T-helper 2 cell treated with Interferon-gamma antibody and Interleukin-4, amounts not matched to agents 5 μg/mL and 100 μg/mL, for 36 hours (primary cell): ENCODE data around the gene AMOTL2.

Experiments
- DNase-seq: peaks from one replicate; pipeline ENCODE4 v3.0.0; 2021; ENCODE audit warnings: low spot score
- H3K27ac Mint-ChIP-seq: one replicate; pipeline ENCODE4 v1.8.0; 2021; ENCODE audit warnings: mild to moderate bottlenecking, mixed read lengths
- H3K27me3 Mint-ChIP-seq: one replicate; pipeline ENCODE4 v1.8.0; 2021; ENCODE audit warnings: low read depth, mixed read lengths
- H3K36me3 Mint-ChIP-seq: one replicate; pipeline ENCODE4 v1.8.0; 2021; ENCODE audit warnings: low read depth, mixed read lengths
- H3K4me1 Mint-ChIP-seq: one replicate; pipeline ENCODE4 v1.8.0; 2021; ENCODE audit warnings: low read depth, mixed read lengths
- H3K4me3 Mint-ChIP-seq: one replicate; pipeline ENCODE4 v1.8.0; 2022; ENCODE audit warnings: mild to moderate bottlenecking, moderate library complexity, mixed read lengths
- H3K9me3 Mint-ChIP-seq: one replicate; pipeline ENCODE4 v1.8.0; 2021; ENCODE audit warnings: mixed read lengths

Gene AMOTL2

DNA sequence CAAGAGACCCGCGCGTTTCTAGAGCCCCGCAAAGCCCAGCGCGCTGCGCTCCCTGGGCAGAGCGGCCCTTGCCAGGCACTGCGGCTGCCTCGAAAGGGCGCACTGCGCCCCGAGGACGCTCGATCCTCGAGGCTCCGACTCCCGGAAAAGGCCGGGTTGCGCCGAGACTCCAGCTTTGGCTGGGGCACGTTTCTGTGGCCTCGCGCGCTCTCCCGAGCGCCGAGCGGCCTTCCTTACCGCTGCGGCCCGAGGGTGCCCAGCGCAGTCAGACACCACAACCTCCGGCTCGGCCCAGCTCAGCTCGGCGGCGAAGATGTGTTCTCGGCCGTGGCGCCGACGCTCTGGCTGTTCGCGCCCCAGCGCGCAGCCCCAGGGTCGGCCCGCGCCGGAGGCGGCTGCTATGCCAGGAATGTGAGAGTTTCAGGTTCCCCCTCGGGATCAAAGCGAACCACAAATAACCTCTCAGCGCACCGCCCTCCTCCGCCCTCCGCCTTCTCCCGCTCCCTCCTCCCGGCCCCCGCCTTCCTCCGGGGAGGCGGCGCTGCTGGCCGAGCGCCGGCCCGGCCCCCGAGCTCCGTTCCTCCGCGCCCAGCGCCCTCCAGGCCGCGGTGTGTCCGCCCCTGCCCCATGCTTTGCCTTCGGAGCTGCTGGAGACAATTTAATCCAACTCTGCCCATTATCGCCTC is at the start of gene AMOTL2:
Gene AMOTL2 (minus strand): TSS at position 343 of the 686 bp plus-strand sequence. CDS start 3,014 bp downstream, outside the sequence.
- Mint-ChIP-seq H3K4me3 (peak within 1 kb of the TSS; percentile 59), H3K27me3 (peaks cover 51% of the 10 kb centered on the region), H3K36me3 (no peaks in the 10 kb centered on the region), H3K27ac (no peak within 1 kb of the TSS), H3K9me3 (no peaks in the 10 kb centered on the region), H3K4me1 (peaks cover 7% of the 10 kb centered on the region)
- DNase-seq, result peak; percentile 5

DNA sequence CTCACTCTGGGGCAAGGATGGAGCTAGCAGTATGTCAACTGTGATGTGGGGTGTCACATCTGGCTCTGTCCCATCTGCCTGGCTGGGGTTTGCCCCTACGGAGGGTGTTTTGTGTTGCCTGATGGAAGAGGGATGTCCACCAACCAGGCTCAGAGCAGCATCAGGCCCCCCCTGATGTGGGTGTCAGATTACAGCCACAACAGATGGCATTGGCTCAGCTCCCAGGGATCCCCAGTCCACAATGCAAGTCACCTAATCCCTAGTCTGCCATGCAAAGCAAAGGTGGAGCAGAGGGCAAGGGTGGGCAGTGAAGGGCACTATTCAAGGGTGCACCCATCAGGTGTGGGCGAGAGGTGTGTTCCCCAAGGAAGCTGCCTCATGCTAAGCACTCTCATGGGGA is 48.9 kb upstream of the AMOTL2 start:
- Mint-ChIP-seq H3K27me3 (no peaks in the 10 kb centered on the region), H3K4me1 (no peaks in the 10 kb centered on the region), H3K9me3 (no peaks in the 10 kb centered on the region), H3K27ac (no peak overlapping the region), H3K36me3 (no peaks in the 10 kb centered on the region), H3K4me3 (no peak overlapping the region)
- no peak for DNase-seq

DNA sequence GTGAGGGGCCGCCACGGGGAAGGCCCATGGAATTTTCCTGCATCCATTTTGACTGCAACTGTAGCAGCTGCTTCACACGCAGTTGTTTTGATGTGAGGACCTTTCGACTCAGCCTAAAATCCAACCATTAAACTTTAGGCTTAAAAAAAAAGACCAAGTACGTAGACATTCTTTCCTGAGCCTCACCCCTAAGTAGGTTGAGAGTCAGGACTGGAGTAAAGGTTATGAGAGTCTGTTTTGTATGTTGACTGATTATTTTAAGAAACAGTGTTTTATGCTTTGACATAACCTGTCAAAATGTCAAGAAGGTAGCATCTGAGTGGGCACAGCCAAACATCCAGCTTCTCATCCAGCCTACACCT is 45.7 kb upstream of the AMOTL2 start:
- DNase-seq, result no peak
- no peaks in the 10 kb centered on the region for H3K9me3 Mint-ChIP-seq
- no peaks in the 10 kb centered on the region for H3K4me1 Mint-ChIP-seq
- H3K27ac Mint-ChIP-seq, result no peak overlapping the region
- H3K36me3 Mint-ChIP-seq, result no peaks in the 10 kb centered on the region
- no peak overlapping the region for H3K4me3 Mint-ChIP-seq
- peaks cover 3% of the 10 kb centered on the region for H3K27me3 Mint-ChIP-seq

DNA sequence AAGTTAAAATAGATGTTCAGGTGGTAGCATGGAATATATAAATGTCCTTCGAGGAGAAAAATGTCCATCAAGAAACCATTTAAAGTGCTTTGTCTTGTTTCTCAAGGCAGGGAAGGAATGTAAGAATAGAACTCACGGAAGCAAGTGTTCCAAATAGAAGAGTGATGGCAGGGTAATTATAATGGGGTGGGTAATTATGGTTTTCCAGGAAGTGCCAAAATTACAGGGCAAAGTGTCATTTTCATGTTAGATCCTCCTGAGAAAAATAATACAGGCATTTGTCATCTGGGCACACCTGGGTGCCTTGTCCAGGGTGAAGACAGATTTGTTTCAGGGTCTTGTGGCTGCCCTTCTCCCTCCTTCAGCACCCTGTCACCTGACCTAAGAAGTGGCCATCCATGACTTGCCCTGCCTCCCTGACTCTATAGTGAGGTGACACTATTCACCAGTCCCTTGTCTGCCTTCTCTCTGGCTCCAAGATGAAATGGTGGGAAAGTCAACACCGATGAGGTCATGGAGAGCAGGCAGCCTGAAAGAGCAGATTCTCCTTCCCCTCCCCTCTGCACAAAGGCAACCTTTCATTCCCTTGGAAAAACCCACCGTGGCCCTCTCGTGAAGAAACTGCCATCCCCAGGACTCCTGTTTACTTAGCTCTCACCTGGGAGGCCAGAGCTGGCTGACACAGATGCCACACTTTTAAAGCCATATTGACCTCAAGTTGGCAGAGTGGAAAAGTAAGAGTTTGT is 45.1 kb upstream of the AMOTL2 start:
- Mint-ChIP-seq H3K27ac (no peak overlapping the region), H3K9me3 (no peaks in the 10 kb centered on the region), H3K4me1 (no peaks in the 10 kb centered on the region), H3K4me3 (no peak overlapping the region), H3K27me3 (peaks cover 5% of the 10 kb centered on the region), H3K36me3 (no peaks in the 10 kb centered on the region)
- no peak for DNase-seq

DNA sequence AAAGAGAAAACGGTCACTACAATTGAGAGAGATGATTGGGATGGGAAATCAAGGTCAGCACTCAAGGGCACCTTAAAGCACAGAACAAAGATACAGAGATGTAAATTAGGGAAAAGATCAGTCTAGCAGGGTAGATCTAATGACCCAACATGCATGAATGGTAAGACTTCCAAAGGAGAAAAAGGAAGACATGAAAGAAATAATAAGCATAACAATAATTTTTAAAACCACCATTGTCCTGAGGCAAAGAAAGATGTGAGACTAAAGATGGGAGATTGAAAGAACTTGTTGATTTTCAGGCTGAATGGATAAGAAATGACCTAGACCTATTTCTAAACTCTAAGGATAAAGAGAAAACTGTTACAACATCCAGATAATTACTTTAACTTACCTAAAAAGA is 34.8 kb upstream of the AMOTL2 start:
- H3K9me3 Mint-ChIP-seq, result no peaks in the 10 kb centered on the region
- DNase-seq, result no peak
- peaks cover 60% of the 10 kb centered on the region for H3K27me3 Mint-ChIP-seq
- no peak overlapping the region for H3K4me3 Mint-ChIP-seq
- H3K4me1 Mint-ChIP-seq, result no peaks in the 10 kb centered on the region
- H3K36me3 Mint-ChIP-seq, result no peaks in the 10 kb centered on the region
- no peak overlapping the region for H3K27ac Mint-ChIP-seq

DNA sequence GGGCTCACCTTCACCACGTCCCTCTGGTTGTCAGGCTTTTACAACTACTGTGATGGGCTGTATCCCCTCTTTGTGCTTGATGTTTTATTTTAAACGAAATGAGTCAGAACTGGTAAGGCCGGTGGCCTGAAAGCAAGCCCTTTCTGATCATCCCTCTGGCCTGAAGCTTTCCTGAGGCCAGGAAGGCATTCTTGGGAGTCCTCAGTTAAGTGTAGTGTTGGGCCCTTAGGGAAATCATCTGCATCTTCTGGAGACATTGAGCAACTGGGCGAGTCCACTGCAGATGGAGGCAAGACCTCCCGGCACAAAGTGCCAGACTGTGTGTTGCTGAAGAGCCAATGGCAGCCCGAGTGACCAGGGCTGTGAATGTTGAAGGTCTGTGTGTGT is 33.0 kb upstream of the AMOTL2 start:
- no peaks in the 10 kb centered on the region for H3K9me3 Mint-ChIP-seq
- H3K27ac Mint-ChIP-seq, result no peak overlapping the region
- H3K4me3 Mint-ChIP-seq, result no peak overlapping the region
- no peak for DNase-seq
- peaks cover 62% of the 10 kb centered on the region for H3K27me3 Mint-ChIP-seq
- no peaks in the 10 kb centered on the region for H3K36me3 Mint-ChIP-seq
- H3K4me1 Mint-ChIP-seq, result no peaks in the 10 kb centered on the region

DNA sequence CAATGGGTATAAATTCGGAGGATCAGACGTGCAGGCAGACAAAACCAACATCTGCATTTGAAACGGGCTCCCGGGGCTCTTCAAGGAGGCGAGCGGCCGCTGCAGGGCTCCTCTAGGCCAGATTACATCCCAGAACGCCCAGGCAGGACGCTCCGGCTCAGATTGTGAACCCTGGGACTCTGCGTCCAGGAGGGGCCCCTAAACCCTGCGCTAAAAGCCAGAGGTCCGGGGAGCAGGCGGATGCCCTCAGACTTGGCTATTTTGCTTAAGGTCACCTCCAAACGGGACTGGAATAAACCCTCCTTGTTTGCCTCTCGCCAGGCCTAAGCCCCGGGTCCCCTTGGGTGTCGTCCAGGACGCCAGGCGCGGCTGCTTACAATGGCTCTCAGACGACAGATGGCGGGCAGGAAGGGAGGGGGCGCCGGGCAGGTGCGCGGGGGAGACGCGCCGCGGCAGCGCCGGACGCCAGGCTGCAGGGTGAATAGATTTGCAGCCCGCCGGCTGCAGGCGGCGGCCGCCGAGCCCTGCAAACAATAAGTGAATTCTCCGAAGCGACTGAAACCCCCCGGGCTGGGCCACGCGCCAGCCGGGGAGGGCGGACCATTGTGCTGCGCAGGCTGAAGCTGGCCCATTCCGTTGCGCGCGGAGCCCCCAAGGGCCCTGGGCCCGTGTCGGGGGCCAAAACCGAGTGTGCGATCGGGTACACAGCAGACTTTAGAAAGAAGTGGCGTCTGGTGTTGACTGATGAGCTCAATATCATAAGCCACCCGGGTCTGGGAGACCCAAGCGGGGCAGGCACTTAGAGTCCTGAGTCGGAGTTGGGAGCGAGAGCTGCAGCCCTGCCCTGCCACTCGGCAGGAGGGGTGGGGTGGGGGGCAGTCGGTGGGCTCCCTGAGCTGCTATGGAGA is 32.3 kb upstream of the AMOTL2 start:
- H3K27ac Mint-ChIP-seq, result no peak overlapping the region
- no peak overlapping the region for H3K4me3 Mint-ChIP-seq
- H3K36me3 Mint-ChIP-seq, result no peaks in the 10 kb centered on the region
- H3K9me3 Mint-ChIP-seq, result no peaks in the 10 kb centered on the region
- H3K4me1 Mint-ChIP-seq, result no peaks in the 10 kb centered on the region
- H3K27me3 Mint-ChIP-seq, result peaks cover 59% of the 10 kb centered on the region
- DNase-seq, result no peak

DNA sequence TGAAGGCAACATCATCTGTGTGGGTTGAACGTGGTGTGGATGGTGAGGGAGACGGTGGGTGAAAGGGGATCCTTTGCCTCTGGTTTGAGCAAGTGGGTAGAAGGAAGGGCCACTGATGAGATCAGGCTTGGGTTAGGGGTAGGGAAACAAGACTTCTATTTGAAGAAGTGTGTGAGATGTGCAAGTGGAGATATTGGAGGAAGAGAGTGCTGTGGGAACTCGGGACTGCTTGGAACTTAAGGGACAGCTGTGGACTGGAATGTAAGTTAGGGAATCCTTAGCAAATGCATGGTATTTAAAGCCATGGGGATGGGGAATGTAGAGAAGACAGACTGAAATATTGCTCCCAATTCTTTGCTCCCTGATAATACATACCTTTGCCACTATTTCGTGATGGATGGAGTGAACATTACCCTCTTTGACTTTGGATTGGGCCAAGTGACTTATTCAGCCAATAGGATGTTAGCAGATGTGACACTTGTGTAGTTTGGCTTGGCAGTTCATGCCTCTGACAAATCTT is 30.2 kb upstream of the AMOTL2 start:
- H3K27ac Mint-ChIP-seq, result no peak overlapping the region
- no peaks in the 10 kb centered on the region for H3K9me3 Mint-ChIP-seq
- H3K36me3 Mint-ChIP-seq, result no peaks in the 10 kb centered on the region
- H3K27me3 Mint-ChIP-seq, result peaks cover 55% of the 10 kb centered on the region
- DNase-seq, result no peak
- H3K4me1 Mint-ChIP-seq, result no peaks in the 10 kb centered on the region
- H3K4me3 Mint-ChIP-seq, result no peak overlapping the region

DNA sequence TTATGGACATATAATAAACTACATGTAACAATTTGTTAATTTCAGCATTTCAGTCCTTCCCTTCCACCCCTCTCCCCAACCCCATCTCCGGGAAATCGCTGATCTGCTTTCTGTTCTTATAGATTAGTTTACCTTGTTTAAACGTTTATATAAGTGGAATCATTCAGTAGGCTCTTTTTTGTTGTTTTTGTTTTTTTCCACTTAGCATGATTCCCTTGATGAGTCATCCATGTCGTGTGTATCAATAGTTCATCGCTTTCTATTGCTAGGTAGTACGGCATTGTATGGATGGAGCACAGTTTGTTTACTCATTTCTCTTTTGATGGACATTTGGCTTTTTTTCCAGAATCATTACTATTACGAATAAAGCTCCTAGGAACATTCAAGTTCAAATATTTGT is 23.5 kb upstream of the AMOTL2 start:
- H3K4me3 Mint-ChIP-seq, result no peak overlapping the region
- no peak overlapping the region for H3K27ac Mint-ChIP-seq
- H3K36me3 Mint-ChIP-seq, result no peaks in the 10 kb centered on the region
- peaks cover 11% of the 10 kb centered on the region for H3K27me3 Mint-ChIP-seq
- H3K9me3 Mint-ChIP-seq, result no peaks in the 10 kb centered on the region
- DNase-seq, result no peak
- H3K4me1 Mint-ChIP-seq, result peaks cover 2% of the 10 kb centered on the region

GRCh38 chr3:134395103-134395502 is 20.9 kb upstream of the AMOTL2 start:
- no peak overlapping the region for H3K27ac Mint-ChIP-seq
- H3K4me1 Mint-ChIP-seq, result peaks cover 2% of the 10 kb centered on the region
- H3K36me3 Mint-ChIP-seq, result no peaks in the 10 kb centered on the region
- H3K4me3 Mint-ChIP-seq, result no peak overlapping the region
- H3K9me3 Mint-ChIP-seq, result no peaks in the 10 kb centered on the region
- peaks cover 16% of the 10 kb centered on the region for H3K27me3 Mint-ChIP-seq
- no peak for DNase-seq

GRCh38 chr3:134394380-134394779 is 20.1 kb upstream of the AMOTL2 start:
- DNase-seq, result no peak
- H3K27ac Mint-ChIP-seq, result no peak overlapping the region
- H3K4me3 Mint-ChIP-seq, result no peak overlapping the region
- peaks cover 2% of the 10 kb centered on the region for H3K4me1 Mint-ChIP-seq
- H3K36me3 Mint-ChIP-seq, result no peaks in the 10 kb centered on the region
- H3K9me3 Mint-ChIP-seq, result no peaks in the 10 kb centered on the region
- H3K27me3 Mint-ChIP-seq, result peaks cover 15% of the 10 kb centered on the region

DNA sequence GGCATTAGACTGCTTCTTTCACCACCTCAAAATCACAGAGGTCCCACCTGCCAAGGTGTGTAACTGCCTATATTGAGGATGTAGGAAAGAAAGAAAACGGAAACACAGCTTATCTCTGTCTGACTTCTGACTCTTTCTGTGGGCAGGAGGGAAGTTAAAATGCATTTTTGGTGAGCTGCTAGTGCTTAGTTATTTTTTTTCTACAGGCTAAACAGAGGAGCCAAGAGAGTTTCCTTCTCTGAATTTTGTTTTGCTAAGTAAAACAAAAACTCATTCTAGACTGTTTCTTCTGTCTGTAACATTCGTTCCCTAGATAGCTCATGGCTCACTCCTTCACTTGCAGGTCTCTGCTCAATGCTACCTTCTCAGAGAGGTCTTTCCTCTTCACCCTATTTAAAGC is 18.8 kb upstream of the AMOTL2 start:
- DNase-seq, result no peak
- H3K27ac Mint-ChIP-seq, result no peak overlapping the region
- H3K9me3 Mint-ChIP-seq, result no peaks in the 10 kb centered on the region
- H3K4me1 Mint-ChIP-seq, result peaks cover 2% of the 10 kb centered on the region
- H3K4me3 Mint-ChIP-seq, result no peak overlapping the region
- peaks cover 16% of the 10 kb centered on the region for H3K27me3 Mint-ChIP-seq
- no peaks in the 10 kb centered on the region for H3K36me3 Mint-ChIP-seq

GRCh38 chr3:134392336-134392983 is 18.2 kb upstream of the AMOTL2 start:
- Mint-ChIP-seq H3K4me1 (peaks cover 2% of the 10 kb centered on the region), H3K36me3 (no peaks in the 10 kb centered on the region), H3K9me3 (no peaks in the 10 kb centered on the region), H3K4me3 (no peak overlapping the region), H3K27ac (no peak overlapping the region), H3K27me3 (peaks cover 20% of the 10 kb centered on the region)
- no peak for DNase-seq
